NCI-H2196 (cell line): ENCODE measurements around the gene ANOS1.

Experiments
- DNase-seq: peaks from one replicate; lab custom pipeline; 2025; ENCODE audit not compliant: unreplicated experiment; lab: John Stamatoyannopoulos, UW

ANOS1 gene

GRCh38 chrX:8717354-8717753, 14.6 kb downstream of the ANOS1 start:
- no peak for DNase-seq

GRCh38 chrX:8714164-8714563, 17.8 kb downstream of the ANOS1 start:
- no peak for DNase-seq

GRCh38 chrX:8711401-8711800, 20.5 kb downstream of the ANOS1 start:
- no peak for DNase-seq

- no peak for DNase-seq
Observed at GRCh38 chrX:8704184-8704583, 27.8 kb downstream of the ANOS1 start.

- no peak for DNase-seq
Observed at GRCh38 chrX:8692871-8693270, 39.1 kb downstream of the ANOS1 start.

GRCh38 chrX:8689473-8689872, 42.5 kb downstream of the ANOS1 start:
- no peak for DNase-seq

GRCh38 chrX:8688776-8689175, 43.2 kb downstream of the ANOS1 start:
- DNase-seq: no peak

- no peak for DNase-seq
Observed at GRCh38 chrX:8684201-8684965, 47.6 kb downstream of the ANOS1 start.

- no peak for DNase-seq
Observed at GRCh38 chrX:8683687-8684086, 48.2 kb downstream of the ANOS1 start.

- DNase-seq: no peak
Observed at GRCh38 chrX:8679550-8679949, 52.4 kb downstream of the ANOS1 start.

- no peak for DNase-seq
Observed at GRCh38 chrX:8675006-8675630, 56.8 kb downstream of the ANOS1 start.

- no peak for DNase-seq
Observed at GRCh38 chrX:8673201-8673600, 58.7 kb downstream of the ANOS1 start.

- DNase-seq: no peak
Observed at GRCh38 chrX:8672176-8672575, 59.8 kb downstream of the ANOS1 start.

- DNase-seq: peak; percentile 44
Observed at GRCh38 chrX:8668813-8669212, 63.1 kb downstream of the ANOS1 start.

GRCh38 chrX:8663325-8663724, 68.6 kb downstream of the ANOS1 start:
- DNase-seq: no peak

GRCh38 chrX:8657883-8658282, 74.1 kb downstream of the ANOS1 start:
- DNase-seq: no peak

GRCh38 chrX:8653956-8654355, 78.0 kb downstream of the ANOS1 start:
- DNase-seq: peak; percentile 9

GRCh38 chrX:8649969-8650368, 82.0 kb downstream of the ANOS1 start:
- no peak for DNase-seq

- DNase-seq: no peak
Observed at GRCh38 chrX:8647176-8647575, 84.8 kb downstream of the ANOS1 start.

- DNase-seq: no peak
Observed at GRCh38 chrX:8639949-8640475, 91.9 kb downstream of the ANOS1 start.

GRCh38 chrX:8636497-8636896, 95.4 kb downstream of the ANOS1 start:
- DNase-seq: no peak

- DNase-seq: no peak
Observed at GRCh38 chrX:8635812-8636211, 96.1 kb downstream of the ANOS1 start.

GRCh38 chrX:8632924-8633323, 99.0 kb downstream of the ANOS1 start:
- no peak for DNase-seq
